Tibial nerve (tissue), 4 donors: ENCODE data around the gene GET3. TPM values are rescaled to one million over a fixed set of nuclear protein-coding genes. Genes with fewer than 3 reads are reported as not detected.
"Not testable (repeated sequence)": the region's sequence is repeated elsewhere in the genome, so short reads cannot be mapped to it uniquely, and the experiment has no call there.

ENCODE experiments used
- DNase-seq, 2 donors: peaks; one replicate each; pipeline ENCODE4 v3.0.0-alpha.2; 2019; ENCODE audit warnings: low spot score in 2 of 2
- H3K27ac ChIP-seq, 4 donors: fragments of 200-600 bp; sonication (generic) in 3 of 4; one replicate each; pipeline ENCODE4 v1.5.1; 2017 to 2019; ENCODE audit warnings: mild to moderate bottlenecking in 1 of 4
- H3K27me3 ChIP-seq, 2 donors: fragments of 200-600 bp; sonication (generic) in 1 of 2; one replicate each; pipeline versions ENCODE4 v1.5.1 to v1.6.0; 2017 to 2019
- H3K36me3 ChIP-seq, 3 donors: fragments of 200-600 bp; sonication (generic); one replicate each; pipeline ENCODE4 v1.5.1; 2018 to 2019
- H3K4me1 ChIP-seq, 4 donors: fragments of 200-600 bp; sonication (generic) in 3 of 4; one replicate each; pipeline ENCODE4 v1.5.1; 2017 to 2019
- H3K4me3 ChIP-seq, 4 donors: fragments of 200-600 bp; sonication (generic) in 3 of 4; one replicate each; pipeline ENCODE4 v1.5.1; 2017 to 2019; ENCODE audit warnings: mild to moderate bottlenecking in 1 of 4, moderate library complexity in 1 of 4
- H3K9me3 ChIP-seq, 4 donors: fragments of 200-600 bp; sonication (generic) in 3 of 4; one replicate each; pipeline ENCODE4 v1.5.1; 2017 to 2019
- EP300 ChIP-seq, 2 donors: sonication (generic); formaldehyde crosslinking; IDR thresholded peaks; one replicate each; pipeline ENCODE4 v1.6.1; 2017; ENCODE audit warnings: antibody characterized with exemption in 2 of 2, mild to moderate bottlenecking in 1 of 2
- POLR2A ChIP-seq, 2 donors: fragments of 450-650 bp; IDR thresholded peaks; one replicate each; pipeline ENCODE4 v1.6.1; 2017; ENCODE audit warnings: antibody characterized with exemption in 2 of 2, mild to moderate bottlenecking in 2 of 2, moderate library complexity in 2 of 2
- WGBS, 2 donors: methylation state at CpG; one replicate each; pipeline ENCODE4 v1.1.5; 2018; 5-methylcytosine and 5-hydroxymethylcytosine counted together
- small RNA-seq: library from RNA; depleted of rRNA; stranded (forward); fragments of <200 nt; gene quantifications from one replicate; pipeline ENCODE3, GENCODE V24; 2016
- total RNA-seq, 4 donors: library from RNA; depleted of rRNA; stranded (reverse); fragments of >200 nt; gene quantifications; one replicate each; pipeline ENCODE4 v1.1.0, GENCODE V29; 2016
- TF ChIP-seq, protein P1 (sequence below), 5 experiments: fragments of 200-600 bp in 3 of 5; fragments of 450-650 bp in 2 of 5; sonication (generic) in 3 of 5; IDR thresholded peaks; one replicate each; pipeline ENCODE4 v1.5.1; 2016 to 2019; ENCODE audit warnings: antibody characterized with exemption in 5 of 5, mild to moderate bottlenecking in 3 of 5, moderate library complexity in 2 of 5

The GET3 gene
- total RNA-seq, 4 donors from 2014 or later, result 22.6 to 40.4 (median 36.3) TPM

DNA sequence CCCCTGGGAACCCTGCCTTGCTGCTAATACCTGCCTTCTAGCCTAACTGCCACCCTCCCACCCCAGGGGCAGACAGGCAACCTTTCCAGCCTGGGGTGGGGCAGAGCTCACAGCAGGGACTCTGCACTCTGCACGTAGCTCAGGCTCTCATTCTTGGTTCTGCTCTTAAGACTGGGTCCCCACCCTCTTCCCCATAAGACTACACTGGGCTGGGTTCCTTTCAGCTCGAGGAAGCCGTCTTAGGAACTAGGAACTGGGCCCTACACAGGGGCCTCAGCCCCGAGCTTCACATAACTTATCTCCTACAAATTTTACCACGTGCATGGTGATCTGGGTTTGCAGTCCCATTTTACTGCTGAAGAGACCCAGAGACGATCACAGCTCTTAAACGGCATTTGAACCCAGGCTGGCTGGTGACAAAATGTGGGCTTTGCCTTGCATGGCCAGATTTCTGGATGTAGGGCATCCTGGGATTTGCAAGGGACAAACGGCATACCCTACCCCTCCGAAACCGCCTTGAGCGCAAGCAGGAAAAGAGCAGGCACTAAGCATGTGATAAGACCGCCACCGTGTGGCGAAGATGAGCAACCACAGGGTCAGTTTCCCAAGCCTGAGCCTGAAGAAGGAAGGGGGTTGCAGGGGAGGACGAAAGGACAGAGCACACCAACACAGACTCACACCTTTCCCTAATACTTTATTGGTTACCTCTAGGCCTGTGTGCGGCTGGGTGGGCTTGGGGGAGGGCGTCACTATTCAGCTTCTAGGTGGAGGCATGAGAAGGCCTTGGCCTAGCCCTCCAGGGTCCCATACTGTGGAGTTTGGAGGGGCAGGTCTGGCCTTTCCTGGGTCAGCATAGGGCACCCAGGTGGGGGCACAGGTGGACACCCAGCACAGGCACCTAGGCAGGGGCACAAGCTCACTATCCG lies 59.1 kb downstream of the GET3 start:
- 4 to 5% methylated on average over 17 to 18 of the region's 18 CpGs for WGBS, 2 donors
- H3K36me3 ChIP-seq, result peaks cover 0 to 31% (median 0%) of the 10 kb centered on the region in 3 donors
- peaks cover 0 to 42% (median 22%) of the 10 kb centered on the region in 4 donors for H3K4me1 ChIP-seq
- no peaks in the 10 kb centered on the region for H3K9me3 ChIP-seq
- H3K27me3 ChIP-seq, result no peaks in the 10 kb centered on the region
- DNase-seq, result peak in 1 of 2 donors; percentile 76
- peak overlapping the region in 3 of 4 donors; percentile 61 to 99 (median 69) for H3K27ac ChIP-seq
- TF ChIP-seq POLR2A (IDR thresholded peaks at IDR 0.05) (no peak), EP300 (IDR thresholded peaks at IDR 0.05) (peak in 1 of 2 donors; percentile 68)
- TF ChIP-seq, protein P1, sequence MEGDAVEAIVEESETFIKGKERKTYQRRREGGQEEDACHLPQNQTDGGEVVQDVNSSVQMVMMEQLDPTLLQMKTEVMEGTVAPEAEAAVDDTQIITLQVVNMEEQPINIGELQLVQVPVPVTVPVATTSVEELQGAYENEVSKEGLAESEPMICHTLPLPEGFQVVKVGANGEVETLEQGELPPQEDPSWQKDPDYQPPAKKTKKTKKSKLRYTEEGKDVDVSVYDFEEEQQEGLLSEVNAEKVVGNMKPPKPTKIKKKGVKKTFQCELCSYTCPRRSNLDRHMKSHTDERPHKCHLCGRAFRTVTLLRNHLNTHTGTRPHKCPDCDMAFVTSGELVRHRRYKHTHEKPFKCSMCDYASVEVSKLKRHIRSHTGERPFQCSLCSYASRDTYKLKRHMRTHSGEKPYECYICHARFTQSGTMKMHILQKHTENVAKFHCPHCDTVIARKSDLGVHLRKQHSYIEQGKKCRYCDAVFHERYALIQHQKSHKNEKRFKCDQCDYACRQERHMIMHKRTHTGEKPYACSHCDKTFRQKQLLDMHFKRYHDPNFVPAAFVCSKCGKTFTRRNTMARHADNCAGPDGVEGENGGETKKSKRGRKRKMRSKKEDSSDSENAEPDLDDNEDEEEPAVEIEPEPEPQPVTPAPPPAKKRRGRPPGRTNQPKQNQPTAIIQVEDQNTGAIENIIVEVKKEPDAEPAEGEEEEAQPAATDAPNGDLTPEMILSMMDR (IDR thresholded peaks at IDR 0.05), result peak; percentile 89 to 98 (median 94)
- H3K4me3 ChIP-seq, result peak overlapping the region in 1 of 4 donors; percentile 11

DNA sequence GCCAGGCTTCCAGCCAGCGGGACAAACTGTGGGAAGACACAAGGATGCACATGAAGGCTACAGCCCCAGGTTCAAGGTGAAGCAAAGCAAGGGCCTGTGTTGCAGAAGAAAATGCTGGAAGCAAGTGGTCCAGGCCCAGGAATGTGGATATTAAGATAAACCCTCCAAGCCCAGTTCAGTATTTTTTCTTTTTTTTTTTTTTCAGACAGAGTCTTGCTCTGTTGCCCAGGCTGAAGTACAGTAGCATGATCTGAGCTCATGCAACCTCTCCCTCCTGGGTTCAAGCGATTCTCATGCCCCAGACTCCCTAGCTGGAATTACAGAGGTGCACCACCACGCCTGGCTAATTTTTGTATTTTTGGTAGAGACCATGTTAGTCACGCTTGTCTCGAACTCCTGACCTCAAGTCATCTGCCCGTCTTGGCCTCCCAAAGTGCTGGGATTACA lies 59.9 kb downstream of the GET3 start:
- DNase-seq, result no peak
- Histone ChIP-seq H3K9me3 (no peaks in the 10 kb centered on the region), H3K4me3 (no peak overlapping the region), H3K27me3 (no peaks in the 10 kb centered on the region), H3K36me3 (peaks cover 0 to 31% (median 0%) of the 10 kb centered on the region in 3 donors), H3K4me1 (peaks cover 0 to 47% (median 24%) of the 10 kb centered on the region in 4 donors), H3K27ac (no peak overlapping the region)
- 89 to 90% methylated on average over 6 of the region's 6 CpGs for WGBS, 2 donors
- TF ChIP-seq POLR2A (IDR thresholded peaks at IDR 0.05) (no peak), EP300 (IDR thresholded peaks at IDR 0.05) (no peak)
- TF ChIP-seq, protein P1 (IDR thresholded peaks at IDR 0.05), result no peak

DNA sequence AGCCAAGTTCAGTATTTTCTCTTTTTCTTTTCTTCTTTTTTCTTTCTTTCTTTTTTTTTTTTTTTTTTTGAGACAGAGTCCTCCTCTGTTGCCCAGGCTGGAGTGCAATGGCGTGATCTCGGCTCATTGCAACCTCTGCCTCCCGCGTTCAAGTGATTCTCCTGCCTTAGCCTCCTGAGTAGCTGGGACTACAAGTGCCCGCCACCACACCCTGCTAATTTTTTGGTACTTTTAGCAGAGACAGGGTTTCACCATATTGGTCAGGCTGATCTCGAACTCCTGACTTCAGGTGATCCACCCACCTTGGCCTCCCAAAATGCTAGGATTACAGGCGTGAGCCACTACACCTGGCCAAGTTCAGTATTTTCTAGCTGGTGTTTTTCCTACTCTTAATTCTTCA lies 60.3 kb downstream of the GET3 start:
- Histone ChIP-seq H3K4me1 (peaks cover 0 to 51% (median 26%) of the 10 kb centered on the region in 4 donors), H3K36me3 (peaks cover 0 to 31% (median 0%) of the 10 kb centered on the region in 3 donors)
- not testable (repeated sequence) for H3K9me3 ChIP-seq, H3K4me3 ChIP-seq, DNase-seq, H3K27me3 ChIP-seq, H3K27ac ChIP-seq
- 93 to 95% methylated on average over 7 of the region's 7 CpGs for WGBS, 2 donors

Small RNA genes lying within 50 kb of the gene (small RNA-seq; reads per million reads assigned to genes)
- gene MIR5684, result not detected
- 280 reads per million, percentile 97 among the genes with 10 or more reads in this experiment for gene SNORD41

Other genes starting within 250 kb of the GET3 start
- 10 to 100 TPM; 12.0 to 20.6 (median 14.7) TPM for gene ZNF564, start 186.0 kb upstream of the GET3 start, total RNA-seq
- gene ZNF490, start 126.7 kb upstream of the GET3 start, total RNA-seq, result 1 to 10 TPM; 3.1 to 6.7 (median 4.8) TPM
- 10 to 100 TPM; 36.1 to 38.7 (median 37.6) TPM for gene ZNF791, start 126.6 kb upstream of the GET3 start, total RNA-seq
- gene MAN2B1, start 70.8 kb upstream of the GET3 start, total RNA-seq, result 10 to 100 TPM; 48.5 to 89.4 (median 58.5) TPM
- 10 to 100 TPM in 3 of 4 donors, 1 to 10 TPM in 1; 7.9 to 19.8 (median 16.8) TPM for gene WDR83, start 70.7 kb upstream of the GET3 start, total RNA-seq
- 100 to 1,000 TPM; 117 to 180 (median 160) TPM for gene DHPS, start 55.6 kb upstream of the GET3 start, total RNA-seq
- not detected for gene GNG14, start 49.5 kb upstream of the GET3 start, total RNA-seq
- 1 to 10 TPM; 1.2 to 7.5 (median 5.7) TPM for gene FBXW9, start 40.9 kb upstream of the GET3 start, total RNA-seq
- 100 to 1,000 TPM in 1 of 4 donors, 10 to 100 TPM in 3; 56.1 to 120 (median 77.6) TPM for gene TNPO2, start 13.6 kb upstream of the GET3 start, total RNA-seq
- 100 to 1,000 TPM; 328 to 649 (median 501) TPM for gene TRIR, start 2.8 kb upstream of the GET3 start, total RNA-seq
- gene BEST2, start 14.3 kb downstream of the GET3 start, total RNA-seq, result under 1 TPM in 1 of 4 donors, not detected in 3; 0.21 TPM
- gene HOOK2, start 38.1 kb downstream of the GET3 start, total RNA-seq, result 100 to 1,000 TPM in 1 of 4 donors, 10 to 100 TPM in 3; 27.3 to 109 (median 50.2) TPM
- gene JUNB, start 54.0 kb downstream of the GET3 start, total RNA-seq, result 100 to 1,000 TPM; 421 to 676 (median 613) TPM
- 100 to 1,000 TPM; 129 to 182 (median 163) TPM for gene PRDX2, start 64.3 kb downstream of the GET3 start, total RNA-seq
- gene THSD8, start 64.6 kb downstream of the GET3 start, total RNA-seq, result 1 to 10 TPM in 1 of 4 donors, not detected in 3; 4.8 TPM
- gene RNASEH2A, start 69.1 kb downstream of the GET3 start, total RNA-seq, result 1 to 10 TPM; 5.4 to 8.6 (median 6.7) TPM
- gene RTBDN, start 97.1 kb downstream of the GET3 start, total RNA-seq, result not detected
- gene MAST1, start 101.0 kb downstream of the GET3 start, total RNA-seq, result not detected
- 10 to 100 TPM; 38.1 to 59.0 (median 44.2) TPM for gene DNASE2, start 144.0 kb downstream of the GET3 start, total RNA-seq
- not detected for gene KLF1, start 149.7 kb downstream of the GET3 start, total RNA-seq
- 10 to 100 TPM; 50.4 to 68.0 (median 64.6) TPM for gene GCDH, start 153.7 kb downstream of the GET3 start, total RNA-seq
- not detected for gene SYCE2, start 181.8 kb downstream of the GET3 start, total RNA-seq
- gene FARSA, start 196.2 kb downstream of the GET3 start, total RNA-seq, result 10 to 100 TPM; 22.7 to 44.7 (median 32.2) TPM
- 100 to 1,000 TPM; 173 to 398 (median 313) TPM for gene CALR, start 201.1 kb downstream of the GET3 start, total RNA-seq
- gene RAD23A, start 208.4 kb downstream of the GET3 start, total RNA-seq, result 100 to 1,000 TPM in 3 of 4 donors, 10 to 100 TPM in 1; 89.2 to 111 (median 108) TPM
- 10 to 100 TPM; 41.4 to 68.8 (median 53.5) TPM for gene GADD45GIP1, start 219.7 kb downstream of the GET3 start, total RNA-seq
- not detected for gene DAND5, start 232.1 kb downstream of the GET3 start, total RNA-seq